D721Med (cell line): Measurements from ENCODE around the gene TUBGCP2.

ENCODE experiments used
- DNase-seq: peaks from one replicate; pipeline ENCODE4 v3.0.0; 2011; ENCODE audit warnings: low spot score; ENCODE audit not compliant: insufficient read length
- FAIRE-seq: peaks from 2 replicates; lab custom pipeline; 2011; peaks lifted over from hg19 to GRCh38; lab: Jason Lieb, UNC
- TF ChIP-seq, protein P1 (sequence below): IDR thresholded peaks from 2 replicates; pipeline ENCODE4 v1.5.1; 2012; ENCODE audit warnings: mild to moderate bottlenecking, control low read depth; ENCODE audit not compliant: insufficient read depth; ENCODE audit errors: missing control alignments

The TUBGCP2 gene

DNA sequence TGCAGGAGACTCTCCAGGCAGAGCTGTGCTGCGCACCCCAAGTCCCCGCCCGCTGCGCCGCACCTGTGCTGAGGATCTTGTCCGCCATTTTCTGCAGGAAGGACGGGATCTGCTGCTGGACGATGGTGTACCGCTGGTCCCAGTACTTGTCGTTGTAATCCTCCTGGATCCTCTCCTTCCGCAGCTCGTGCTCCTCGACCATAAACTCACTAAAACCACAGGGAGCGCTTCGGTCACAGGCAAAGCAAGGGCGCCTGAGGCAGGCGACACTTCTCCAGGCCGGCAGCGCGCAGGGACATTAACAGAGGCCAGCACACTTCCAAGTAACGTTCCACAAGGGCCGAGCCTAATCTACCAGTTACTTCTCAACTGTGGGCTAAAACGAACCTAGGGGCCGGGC is 18.9 kb downstream of the TUBGCP2 start:
- TF ChIP-seq, protein P1, sequence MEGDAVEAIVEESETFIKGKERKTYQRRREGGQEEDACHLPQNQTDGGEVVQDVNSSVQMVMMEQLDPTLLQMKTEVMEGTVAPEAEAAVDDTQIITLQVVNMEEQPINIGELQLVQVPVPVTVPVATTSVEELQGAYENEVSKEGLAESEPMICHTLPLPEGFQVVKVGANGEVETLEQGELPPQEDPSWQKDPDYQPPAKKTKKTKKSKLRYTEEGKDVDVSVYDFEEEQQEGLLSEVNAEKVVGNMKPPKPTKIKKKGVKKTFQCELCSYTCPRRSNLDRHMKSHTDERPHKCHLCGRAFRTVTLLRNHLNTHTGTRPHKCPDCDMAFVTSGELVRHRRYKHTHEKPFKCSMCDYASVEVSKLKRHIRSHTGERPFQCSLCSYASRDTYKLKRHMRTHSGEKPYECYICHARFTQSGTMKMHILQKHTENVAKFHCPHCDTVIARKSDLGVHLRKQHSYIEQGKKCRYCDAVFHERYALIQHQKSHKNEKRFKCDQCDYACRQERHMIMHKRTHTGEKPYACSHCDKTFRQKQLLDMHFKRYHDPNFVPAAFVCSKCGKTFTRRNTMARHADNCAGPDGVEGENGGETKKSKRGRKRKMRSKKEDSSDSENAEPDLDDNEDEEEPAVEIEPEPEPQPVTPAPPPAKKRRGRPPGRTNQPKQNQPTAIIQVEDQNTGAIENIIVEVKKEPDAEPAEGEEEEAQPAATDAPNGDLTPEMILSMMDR = no peak
- FAIRE-seq = no peak

DNA sequence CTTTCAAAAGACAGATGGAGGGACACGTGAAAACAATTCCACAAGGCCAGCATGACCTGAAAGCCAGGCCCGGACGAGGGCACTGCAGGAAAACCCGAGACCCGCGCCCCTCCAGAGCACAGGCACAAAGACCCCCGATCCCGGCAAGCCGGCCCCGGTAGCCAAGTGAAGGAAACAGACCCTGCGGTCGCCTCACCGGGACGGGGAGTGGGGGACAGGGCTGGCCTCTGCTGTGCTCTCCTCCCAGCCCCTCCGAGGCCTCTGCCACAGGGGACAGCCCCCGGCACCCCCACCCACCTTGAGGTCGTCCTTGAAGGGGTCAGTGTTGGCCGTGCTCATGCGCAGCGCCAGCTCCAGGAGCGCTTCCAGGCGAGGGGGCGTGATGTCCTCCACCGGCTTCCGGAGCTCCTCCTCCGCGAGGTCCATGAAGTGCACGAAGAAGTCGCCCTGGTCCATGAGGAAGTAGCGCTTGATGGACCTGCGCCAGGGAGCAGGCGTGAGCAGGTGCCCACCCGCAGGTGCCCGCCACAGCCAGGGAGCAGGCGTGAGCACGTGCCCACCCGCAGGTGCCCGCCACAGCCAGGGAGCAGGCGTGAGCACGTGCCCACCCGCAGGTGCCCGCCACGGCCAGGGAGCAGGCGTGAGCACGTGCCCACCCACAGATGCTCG is 20.7 kb downstream of the TUBGCP2 start:
- DNase-seq = no peak
- no peak for FAIRE-seq
- TF ChIP-seq, protein P1 = no peak

More for the DNA sequence above, 18.9 kb downstream of the TUBGCP2 start:
- no peak for DNase-seq

DNA sequence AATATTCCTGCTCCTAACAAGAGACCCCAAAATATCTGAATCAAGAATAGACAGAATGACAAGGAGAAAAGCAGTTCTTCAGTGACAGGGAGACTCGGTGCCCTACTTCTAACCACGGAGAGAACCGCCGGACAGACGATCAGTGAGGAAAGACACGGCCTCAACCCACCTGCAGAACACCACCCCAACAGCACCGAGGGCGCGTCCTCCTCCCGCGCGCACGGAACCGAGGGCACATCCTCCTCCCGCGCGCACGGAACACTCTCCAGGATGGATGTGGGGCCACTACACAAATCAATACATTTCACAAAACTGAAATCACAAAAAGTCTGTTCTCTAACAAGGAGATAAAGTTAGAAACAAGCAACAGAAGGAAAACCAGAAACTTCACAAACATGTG is 22.3 kb downstream of the TUBGCP2 start:
- TF ChIP-seq, protein P1 = no peak
- DNase-seq (no peak), FAIRE-seq (no peak)

DNA sequence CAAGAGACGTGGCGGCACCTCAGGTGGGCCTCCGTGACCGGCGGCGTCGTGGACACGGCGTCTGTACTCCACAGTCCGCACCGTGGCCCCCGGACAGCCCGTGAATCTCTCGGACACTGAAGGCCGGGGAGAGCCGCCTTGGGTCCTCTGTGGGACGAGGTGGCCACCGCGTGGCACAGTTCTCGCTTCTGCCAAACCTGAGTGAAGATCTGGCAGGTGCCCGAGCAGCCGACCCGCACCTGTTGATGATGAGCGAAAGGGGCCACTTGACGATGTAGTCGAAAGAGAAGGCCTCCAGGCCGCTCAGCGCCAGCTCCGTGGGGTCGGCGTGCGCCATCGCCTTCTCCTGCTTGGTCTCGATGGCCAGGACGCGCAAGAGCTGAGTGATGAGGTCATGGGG is 23.5 kb downstream of the TUBGCP2 start:
- no peak for DNase-seq
- no peak for FAIRE-seq
- TF ChIP-seq, protein P1 = no peak

DNA sequence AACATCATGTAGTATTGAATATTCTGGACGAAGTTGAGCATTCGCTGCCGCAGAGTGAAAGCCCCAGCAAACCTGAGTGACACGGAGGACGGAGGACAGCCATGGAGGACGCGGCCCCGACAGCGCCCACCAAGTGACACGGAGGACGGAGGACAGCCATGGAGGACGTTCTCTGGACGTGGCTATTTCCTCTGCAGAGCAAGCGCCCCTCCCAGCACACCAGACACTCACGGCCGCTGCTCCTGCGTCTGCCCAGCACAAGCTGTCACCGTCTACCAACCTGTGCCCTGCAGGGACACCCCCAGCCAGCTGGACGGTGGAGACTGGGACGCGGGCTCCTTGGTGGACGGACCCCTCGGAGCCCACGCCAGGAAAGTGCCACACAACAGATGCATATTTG is 24.7 kb downstream of the TUBGCP2 start:
- no peak for DNase-seq
- TF ChIP-seq, protein P1 = no peak
- FAIRE-seq = no peak

DNA sequence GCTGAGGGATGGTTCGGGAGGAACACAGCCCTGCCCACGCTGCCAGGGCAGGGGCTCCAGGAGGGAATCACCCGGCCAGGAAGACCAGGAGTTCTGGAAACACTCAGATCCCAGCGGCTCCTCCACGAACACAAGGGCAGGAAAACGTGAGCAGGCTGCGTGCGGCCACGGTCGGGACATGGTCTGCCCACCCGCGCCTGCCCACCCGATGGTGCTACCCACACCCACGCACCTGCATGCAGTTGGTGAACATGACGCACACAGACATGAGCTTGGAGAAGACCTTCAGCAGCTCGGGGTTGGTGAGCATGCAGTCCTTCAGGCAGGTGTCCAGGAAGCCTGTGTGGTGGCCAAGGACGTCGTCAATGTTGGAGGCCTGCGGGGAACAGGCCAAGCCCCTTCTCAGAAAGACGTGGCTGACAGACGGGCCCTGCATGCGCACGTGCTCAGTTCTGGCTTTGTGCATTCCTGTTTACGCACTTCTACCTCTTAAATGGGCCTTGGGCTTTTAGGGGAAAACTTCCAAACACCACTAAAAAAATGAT is 25.8 kb downstream of the TUBGCP2 start:
- TF ChIP-seq, protein P1 = no peak
- FAIRE-seq (no peak), DNase-seq (no peak)
